HG02943 (cell line): ENCODE results near the gene TRPV3.
"Not testable (repeated sequence)": the region's sequence is repeated elsewhere in the genome, so short reads cannot be mapped to it uniquely, and the experiment has no call there.

Source experiments
- ATAC-seq: cut with Tn5 transposase; IDR thresholded peaks from one replicate; pipeline ENCODE4 v1.9.1; 2021; ENCODE audit warnings: mild to moderate bottlenecking, low read depth, moderate library complexity; ENCODE audit not compliant: unreplicated experiment

The TRPV3 gene

DNA sequence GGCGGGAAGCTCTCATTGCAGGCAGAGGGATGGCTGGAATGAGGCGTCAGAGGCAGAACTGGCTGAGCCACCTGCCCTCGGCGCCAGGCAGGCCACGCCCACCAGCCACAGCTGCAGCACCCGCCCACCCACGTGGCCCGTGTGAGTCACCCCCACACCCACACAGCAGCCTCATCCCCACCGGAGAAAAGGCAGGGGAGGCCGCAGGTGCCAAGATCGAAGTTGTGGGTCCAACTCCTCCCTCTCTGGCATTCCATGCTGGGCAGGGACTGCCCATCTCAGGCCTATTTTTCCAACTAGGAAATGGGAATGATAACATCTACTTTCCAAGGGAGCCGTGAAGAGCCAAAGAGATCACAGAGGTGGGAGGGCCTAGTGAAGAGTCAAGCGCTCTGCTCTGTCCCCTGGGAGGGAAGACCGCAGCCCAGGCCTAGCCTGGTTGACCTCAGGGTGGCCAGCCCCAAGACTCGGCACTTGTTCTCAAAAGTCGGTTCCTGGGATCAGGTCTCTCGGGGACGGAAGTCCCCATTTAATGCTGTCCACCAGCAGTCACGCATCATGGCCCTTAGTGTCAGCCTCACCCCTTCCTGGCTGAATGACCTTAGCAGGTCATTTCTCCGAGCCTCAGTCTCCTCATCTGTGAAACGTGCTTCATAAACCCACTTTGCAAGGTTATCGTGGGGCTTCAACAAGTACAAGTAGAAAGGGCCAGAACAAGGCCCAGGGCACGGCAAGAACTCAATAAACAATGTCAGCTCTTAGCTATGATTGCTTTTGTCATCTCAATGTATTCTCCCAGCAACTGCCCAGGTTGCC is at the start of gene TRPV3:
TRPV3 (minus strand) TSS at position 45 of the 816 bp plus-strand sequence. CDS start 2,962 bp downstream, outside the sequence.
- ATAC-seq: no peak

DNA sequence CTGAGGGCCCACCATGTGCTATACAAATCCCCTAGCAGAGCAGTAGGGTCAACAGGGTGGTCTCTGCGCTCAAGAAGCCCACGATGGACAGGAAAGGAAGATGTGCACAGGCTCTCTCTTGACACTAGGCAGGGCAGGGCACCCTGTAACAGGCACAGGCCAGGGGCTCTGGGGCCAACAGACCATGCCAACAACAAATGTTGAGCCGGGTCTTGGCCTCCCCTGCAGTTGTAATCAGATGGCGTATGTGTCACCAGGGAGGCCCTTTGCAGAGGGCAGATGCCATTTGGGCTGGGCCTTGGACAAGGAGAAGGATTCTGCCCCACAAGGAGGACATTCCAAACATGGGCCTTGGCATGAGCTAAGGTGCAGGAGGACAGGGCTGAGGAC is 46.3 kb upstream of the TRPV3 start:
- no peak for ATAC-seq

DNA sequence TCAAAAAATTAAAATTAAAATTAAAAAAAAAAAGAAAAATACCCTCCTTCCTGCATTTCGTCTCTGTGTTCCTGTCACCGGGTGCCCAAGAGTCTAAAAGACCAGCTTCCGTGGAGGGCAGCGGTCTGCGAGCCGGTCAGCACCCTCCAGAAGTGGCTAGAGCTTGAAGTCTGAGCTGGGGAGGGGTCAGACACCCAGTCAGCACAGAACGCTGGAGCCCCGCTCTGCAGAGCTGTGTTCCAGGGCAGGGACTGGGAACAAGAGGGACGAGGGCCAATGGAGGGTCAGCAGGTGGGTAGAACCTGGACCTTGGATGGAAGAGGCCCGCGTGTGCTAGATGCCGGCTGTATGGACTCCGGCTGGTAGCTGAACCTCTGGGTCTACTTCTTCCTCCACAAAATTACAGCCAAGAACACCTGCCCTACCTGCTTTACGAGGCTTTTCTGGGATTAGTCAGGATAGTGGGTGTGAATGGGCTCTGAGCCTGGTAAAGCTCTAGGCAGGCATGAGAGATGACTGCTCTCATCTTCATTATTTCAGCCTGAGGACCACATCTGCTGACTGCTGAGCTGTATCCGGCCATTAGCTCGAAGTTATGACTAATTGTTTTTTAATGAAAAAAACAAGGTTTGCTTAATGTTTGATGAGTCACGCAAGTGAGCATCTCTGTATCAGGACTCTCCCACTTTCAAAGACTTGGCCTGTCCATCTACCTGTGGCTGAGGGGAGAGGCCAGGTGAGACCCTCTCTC is 45.7 kb upstream of the TRPV3 start:
- ATAC-seq: no peak

DNA sequence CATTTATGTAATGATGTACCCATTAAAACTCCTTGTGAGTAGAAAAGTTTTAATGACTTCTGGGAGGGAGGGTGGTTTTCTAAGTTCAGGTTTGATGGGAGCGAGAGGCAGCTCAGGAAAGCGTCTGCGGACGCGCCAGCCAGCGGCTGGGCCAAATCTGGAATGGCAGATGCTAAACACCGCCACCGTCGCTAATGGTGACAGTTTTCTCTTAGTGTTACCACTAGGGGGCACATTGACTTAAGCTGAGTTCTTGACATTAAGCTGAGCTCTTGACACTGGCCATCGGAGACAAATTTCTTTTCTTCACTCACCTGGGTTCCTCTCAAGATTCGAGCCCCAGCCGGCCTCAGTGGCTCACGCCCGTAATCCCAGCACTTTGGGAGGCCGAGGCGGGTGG is 44.9 kb upstream of the TRPV3 start:
- ATAC-seq: no peak

DNA sequence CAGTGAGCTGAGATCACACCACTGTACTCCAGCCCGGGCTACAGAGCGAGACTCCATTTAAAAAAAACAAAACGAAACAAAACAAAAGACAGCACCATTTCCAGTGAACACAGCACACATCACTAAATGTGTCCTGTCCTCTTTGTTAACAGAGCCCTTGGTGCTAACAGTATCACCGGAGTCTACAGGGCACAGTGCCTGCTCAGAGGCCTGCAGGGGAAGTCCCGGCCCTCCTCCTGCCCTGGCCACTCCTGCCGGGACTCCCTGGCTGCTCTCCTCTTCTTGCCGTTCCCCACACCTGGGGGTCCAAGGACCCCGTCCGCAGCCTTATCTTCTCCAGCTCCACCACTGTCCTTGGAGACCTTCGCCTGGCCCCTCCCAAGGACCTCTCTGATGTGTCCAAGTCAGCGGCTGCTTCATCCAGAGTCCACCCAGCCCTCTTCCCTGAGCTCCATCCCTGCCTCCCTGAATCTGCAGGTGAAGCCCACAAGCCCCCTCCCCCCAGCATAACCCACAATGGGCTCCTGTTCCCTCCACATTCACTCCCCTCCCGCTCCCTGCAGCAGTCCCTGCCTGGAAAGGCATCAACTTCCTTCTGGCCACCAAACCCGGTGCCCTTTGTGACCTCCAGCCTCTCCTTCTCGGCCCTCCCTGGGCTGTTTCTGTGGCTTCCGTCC is 43.1 kb upstream of the TRPV3 start:
- ATAC-seq: no peak

DNA sequence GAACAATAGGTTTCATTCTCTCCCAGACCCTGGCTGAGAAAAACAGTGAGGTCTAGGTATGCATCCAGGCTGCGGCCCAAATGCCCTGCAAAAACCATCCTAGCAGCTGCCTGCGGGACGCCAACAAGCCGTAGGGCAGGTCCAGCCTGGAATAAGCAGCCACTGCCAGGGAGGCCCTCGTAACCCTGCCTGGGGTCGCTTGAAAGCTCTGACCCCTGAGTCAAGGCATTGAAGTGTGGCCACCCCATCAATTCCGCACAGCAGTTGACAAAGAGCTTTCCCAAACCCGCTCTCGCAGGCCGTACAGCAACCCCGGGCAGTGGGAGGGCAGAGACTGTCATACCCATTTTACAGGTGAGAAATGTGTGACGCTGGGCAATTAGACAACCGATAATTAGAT is 40.5 kb upstream of the TRPV3 start:
- ATAC-seq: no peak

DNA sequence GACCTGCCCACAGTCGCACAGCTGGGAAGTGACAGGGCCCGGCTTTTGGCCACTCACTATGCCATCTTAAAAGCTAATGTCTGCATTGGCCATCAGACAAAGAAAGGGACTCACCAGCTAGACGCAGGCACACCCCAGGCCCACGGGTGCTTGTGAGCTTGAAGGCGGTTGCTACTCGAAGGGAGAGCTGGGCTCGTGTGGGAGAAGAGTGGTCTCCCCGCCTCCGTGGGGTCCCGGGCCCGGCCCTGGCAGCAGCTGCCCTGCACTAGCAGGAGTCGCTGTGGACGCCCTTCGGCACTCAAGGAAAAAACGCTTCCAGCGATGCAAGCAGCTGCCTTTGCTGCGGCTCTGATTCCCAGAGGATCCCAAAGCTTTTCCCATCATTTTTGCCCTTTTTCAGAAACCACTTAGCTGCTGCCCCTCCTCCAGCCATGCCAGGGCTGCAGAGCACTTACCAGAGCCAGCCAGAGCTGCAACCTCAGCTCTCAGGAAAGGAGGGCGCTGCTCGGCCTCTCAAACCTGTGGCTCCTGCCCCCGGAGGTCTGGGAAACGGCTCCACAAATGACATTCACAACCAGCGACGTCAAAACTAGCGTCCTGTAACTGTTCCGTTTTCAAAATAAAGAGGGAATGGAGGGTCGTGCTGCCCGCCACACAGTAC is 39.3 kb upstream of the TRPV3 start:
- ATAC-seq: no peak

DNA sequence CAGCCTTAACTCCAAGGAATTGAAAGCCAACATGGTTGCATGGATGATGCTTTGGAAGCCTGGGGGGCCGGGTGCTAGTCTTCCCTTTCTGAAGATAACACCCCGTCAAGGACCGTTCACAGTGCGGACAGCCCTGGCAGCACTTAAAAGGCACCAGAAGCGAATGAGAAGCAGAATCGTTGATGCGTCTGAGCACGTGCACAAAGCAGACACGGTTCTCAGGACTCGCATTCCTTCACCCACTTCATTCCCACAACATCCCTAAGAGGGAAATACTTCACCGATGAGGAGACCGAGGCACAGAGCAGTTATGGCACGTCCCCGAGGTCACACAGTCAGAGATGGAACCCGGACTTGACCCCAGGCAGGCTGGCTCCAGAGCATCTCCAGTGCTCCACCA is 37.4 kb upstream of the TRPV3 start:
- no peak for ATAC-seq

DNA sequence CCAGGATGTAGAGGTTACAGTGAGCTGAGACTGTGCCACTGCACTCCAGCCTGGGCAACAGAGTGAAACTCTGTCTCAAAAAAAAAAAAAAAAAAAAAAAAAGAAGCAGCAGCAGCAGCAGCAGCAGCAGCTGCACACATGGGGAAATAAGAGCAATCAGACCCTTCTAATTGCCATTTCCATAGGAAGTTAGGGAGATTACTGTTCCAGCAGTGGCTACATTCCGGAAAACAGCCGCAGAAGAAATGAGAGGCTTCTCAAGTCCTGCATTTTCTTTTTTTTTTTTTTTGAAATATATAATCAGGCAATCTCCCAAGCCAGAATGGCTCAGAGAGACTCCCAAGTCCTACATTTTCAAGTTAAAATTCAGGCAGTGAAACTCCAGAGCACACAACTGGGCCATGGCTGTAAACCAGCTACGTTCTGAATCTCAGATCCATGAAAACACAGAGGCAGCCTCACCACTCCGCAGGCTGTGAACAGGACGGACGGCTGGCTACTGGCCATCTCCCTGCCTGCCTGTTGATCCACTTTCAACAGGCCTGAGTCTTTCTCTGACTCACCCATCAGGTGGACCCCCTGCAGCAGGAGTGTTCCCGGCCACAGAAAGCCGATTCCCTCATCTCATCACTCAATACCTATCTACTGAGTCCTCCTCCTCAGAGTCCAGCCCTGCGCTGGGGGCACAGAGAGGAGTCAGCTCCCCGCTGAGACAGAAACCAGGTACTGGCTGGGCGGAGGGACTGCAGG is 36.6 kb upstream of the TRPV3 start:
- no peak for ATAC-seq

DNA sequence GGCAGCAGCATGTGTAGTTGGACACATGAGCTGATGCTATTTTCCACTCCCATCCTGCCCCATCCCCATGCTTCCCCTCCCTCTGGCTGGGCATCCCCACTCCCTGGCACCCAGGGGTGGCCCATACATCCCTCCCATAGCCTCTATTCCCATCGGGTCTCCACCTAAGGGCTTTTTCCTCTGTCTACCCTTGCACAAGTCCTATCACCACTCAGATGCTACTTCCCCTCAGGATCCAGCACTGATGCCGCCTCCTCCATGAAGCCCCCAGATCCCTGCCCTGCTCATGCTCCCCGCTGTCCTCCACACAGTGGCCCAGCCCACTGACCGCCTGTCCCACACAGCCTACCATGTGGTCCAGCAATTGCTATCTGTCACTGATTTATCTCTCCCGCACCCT is 35.8 kb upstream of the TRPV3 start:
- ATAC-seq: no peak

DNA sequence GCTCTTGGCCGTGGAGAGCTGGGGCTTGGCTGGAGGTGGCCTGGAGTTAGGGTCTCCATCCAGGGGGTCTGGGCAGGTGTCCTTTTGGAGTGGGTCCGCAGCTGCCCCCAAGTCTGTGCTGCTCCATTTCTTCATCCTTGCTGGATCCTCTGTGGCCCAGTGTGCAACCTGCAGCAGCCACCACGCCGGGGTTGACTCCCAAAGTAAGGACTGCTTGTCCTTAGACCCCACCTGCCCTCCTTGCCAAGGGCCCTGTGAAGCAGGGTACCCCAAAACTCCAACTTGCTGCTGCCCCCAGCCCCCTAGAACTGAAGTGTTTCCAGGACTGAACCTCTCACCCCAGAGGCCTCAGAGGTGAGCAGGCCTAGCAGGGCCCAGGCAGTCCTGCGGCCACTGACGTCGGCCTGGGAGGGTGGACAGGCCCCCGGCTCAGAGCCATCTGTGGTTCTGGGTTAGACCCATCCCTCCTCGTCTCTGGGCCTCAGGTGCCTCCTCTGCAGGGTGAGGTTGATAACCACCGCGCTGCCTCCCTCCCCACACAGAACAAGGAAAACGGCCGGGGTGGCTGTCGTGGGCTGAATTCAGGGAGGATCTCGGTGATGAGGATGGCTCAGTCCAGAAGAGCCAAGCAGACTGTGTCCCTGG is 34.7 kb upstream of the TRPV3 start:
- no peak for ATAC-seq

DNA sequence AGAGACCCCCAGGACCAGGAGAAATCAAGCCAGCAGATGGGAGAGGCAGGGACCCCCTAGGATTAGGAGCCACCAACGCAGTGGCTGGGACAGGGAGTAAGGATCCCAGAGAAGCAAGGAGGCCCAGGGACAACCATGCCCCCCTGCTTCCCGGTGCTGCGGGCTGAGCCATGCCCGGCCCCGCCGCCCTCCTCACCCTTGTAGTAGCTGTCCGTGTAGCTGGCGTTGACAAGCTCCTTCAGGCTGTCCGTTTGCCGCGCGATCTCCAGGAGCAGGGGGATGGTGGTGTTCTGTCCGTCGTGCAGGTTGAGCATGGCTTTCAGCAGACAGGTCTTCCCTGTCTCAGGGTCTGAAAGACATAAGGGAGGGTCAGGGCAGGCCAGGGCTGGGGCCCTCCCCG is 33.2 kb upstream of the TRPV3 start:
- ATAC-seq: no peak

DNA sequence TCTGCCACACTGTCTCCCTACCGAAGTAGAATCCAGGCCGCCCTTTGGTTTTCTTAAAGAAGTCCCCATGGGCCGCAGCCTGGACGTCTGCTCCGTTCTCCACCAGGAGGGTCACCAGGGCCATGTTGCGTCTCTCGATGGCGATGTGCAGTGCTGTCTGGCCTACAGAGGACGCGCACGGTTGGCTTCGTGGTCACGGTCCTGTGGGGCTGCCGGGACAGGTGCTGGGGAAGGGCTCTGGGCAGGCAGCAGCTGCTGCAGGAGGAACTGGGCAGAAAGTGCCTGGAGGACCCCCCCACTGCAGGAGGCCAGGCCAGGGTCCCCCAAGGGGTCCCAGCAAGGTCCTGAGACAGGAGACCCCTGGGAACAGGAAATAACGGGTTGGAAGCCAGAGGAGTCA is 32.6 kb upstream of the TRPV3 start:
- ATAC-seq: no peak

DNA sequence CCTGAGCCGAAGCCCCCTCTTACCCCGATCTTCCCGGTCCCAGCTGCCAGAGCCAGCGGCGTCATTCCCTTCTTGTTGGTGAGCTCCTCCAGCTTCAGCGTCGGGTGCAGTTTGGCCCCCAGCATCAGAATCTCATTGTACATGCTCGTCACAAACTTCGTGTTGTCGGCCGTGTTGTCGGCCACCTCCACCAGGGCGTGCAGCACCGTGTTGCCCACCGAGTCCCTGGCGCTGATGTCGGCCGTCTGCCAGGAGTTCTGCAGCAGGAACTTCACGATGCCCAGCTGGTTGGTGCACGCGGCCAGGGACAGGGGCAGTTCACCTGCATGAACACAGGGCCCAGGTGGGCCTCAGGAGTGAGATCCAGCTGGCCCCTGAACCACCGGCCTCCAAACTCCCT is 32.2 kb upstream of the TRPV3 start:
- ATAC-seq: no peak

DNA sequence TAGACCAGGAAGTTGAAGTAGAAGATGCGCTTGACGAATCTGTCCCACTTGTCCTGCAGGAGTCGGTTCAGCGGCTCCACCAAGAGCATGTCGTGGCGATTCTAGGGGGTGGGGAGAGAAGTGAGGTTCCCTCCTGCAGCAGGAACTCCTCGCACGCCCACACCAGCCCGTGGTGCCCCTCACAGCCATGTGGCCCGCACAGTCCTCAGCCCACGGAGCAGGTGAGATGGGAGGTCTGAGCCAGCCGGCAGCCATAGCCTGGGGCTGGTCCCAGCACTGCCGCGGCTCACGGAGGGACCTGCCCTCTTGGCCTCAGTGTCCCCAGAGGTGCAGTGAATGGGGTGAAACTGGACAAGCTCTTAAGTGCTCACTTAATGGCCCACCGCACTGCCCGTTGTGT is 28.2 kb upstream of the TRPV3 start:
- no peak for ATAC-seq

DNA sequence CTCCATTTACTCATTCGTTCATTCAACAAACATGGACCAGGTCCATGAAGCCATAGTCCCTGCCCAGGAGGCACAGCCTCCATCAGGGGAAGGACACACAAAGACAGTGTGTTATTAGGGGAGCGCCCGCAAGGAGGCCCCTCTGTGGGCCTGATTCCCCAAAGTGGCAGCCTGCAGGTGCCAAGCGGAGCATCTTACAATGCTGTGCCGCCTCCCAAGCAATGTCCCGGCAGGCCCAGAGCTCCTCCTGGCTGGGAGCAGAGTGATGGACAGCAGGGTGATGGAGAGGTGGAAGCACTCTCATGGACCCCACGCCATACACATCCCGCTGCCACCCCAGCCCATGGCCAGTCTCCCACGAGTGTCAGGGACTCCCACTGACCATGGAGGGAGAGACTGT is 25.8 kb upstream of the TRPV3 start:
- ATAC-seq: no peak

DNA sequence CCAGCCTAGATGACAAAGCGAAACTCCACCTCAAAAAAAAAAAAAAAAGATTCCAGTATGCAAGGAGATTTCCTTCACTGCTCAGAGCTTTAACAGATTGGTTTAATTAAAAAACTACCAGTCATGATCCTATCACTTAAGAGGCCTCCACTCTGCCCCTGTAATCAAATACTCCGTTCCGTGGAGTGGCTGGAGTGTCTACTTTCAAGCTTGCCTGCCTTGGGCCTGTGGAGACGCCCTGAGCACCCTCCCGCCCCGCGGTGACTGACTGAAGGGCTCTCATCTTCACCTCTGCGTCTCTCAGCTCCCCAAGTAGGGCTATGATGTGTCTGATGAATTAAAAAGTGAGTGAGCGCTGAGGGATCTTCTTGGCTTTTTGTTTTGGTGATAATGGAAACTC is 25.3 kb upstream of the TRPV3 start:
- ATAC-seq: no peak

DNA sequence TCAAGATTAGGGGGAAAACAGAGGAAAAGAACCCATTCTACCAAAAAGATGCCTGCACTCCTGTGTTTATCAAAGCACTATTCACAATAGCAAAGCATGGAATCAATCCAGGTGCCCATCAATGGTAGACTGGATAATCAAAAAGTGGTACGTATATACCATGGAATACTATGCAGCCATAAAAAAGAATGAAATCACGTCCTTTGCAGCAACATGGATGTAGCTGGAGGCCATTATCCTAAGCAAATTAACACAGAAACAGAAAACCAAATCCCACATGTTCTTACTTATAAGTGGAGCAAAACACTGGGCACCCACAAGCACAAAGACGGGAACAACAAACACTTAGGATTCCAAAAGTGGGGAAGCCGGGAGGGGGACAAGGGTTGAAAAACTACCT is 21.1 kb upstream of the TRPV3 start:
- not testable (repeated sequence) for ATAC-seq

DNA sequence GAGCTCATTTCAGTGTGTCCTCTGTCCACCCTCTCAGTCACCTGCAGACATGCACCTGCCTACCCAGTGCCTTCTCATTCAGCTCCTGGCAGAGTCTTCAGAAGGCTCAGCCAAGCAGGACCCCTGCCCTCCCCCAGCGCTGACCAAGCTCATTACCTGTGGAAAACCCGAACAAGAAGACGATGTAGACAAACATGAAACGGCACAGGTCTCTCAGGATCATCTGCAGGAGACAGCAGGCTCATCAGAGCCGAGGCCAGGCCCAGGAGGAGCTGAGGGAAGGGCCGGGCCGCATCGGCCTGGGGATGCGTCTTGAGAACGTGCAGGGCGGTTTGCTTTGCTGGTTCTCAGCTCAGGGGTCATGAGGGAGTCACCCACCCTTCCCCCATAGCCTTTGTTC is 19.4 kb upstream of the TRPV3 start:
- ATAC-seq: no peak

DNA sequence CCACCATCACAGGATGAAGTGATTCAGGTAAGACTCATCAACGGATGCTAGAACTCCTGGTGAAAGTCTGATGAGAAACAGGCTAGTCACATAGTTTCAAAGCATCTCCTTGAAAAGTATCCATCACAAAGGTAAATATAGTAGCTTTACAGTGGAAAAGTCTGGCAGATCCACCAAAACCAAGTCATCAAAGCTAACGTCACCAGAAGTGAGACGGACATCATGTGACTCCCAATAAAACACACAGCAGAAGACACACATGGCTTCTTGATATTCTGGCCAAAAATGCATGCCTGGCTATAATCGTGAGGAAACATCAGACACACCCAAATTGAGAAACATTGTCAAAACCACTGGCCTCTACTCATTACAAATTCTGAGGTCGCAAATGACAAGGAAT is 17.9 kb upstream of the TRPV3 start:
- ATAC-seq: no peak
